ENCODE results near the gene TMEM253.

TMEM253 gene

GRCh38 chr14:21149641-21150367 lies 48.9 kb downstream of the TMEM253 start:
- H3K27ac ChIP-seq: no peak overlapping the region
- TF ChIP-seq CTCF (IDR thresholded peaks at IDR 0.05) (no peak), ZFX (IDR thresholded peaks at IDR 0.05; ENCODE audit: borderline replicate concordance) (no peak)
